NCI-H1105 treated with DMSO at 0.1 percent for 48 hours (cell line): Measurements from ENCODE around the gene LPA.

Source experiments
- DNase-seq: peaks from one replicate; lab custom pipeline; 2025; lab: John Stamatoyannopoulos, UW

The LPA gene

GRCh38 chr6:160520043-160520904 lies 143.8 kb downstream of the LPA start:
- DNase-seq: peak; percentile 79

GRCh38 chr6:160519603-160520042 lies 144.5 kb downstream of the LPA start:
- DNase-seq: no peak

GRCh38 chr6:160519133-160519532 lies 144.9 kb downstream of the LPA start:
- DNase-seq: no peak

- DNase-seq: no peak
Observed at GRCh38 chr6:160513836-160514235, 150.2 kb downstream of the LPA start.

GRCh38 chr6:160510976-160511617 lies 153.0 kb downstream of the LPA start:
- no peak for DNase-seq

- no peak for DNase-seq
Observed at GRCh38 chr6:160510199-160510598, 153.9 kb downstream of the LPA start.

GRCh38 chr6:160509610-160510009 lies 154.5 kb downstream of the LPA start:
- no peak for DNase-seq

- no peak for DNase-seq
Observed at GRCh38 chr6:160508599-160508998, 155.5 kb downstream of the LPA start.

- DNase-seq: no peak
Observed at GRCh38 chr6:160507420-160507819, 156.7 kb downstream of the LPA start.

- no peak for DNase-seq
Observed at GRCh38 chr6:160505970-160506369, 158.1 kb downstream of the LPA start.

GRCh38 chr6:160500639-160501038 lies 163.4 kb downstream of the LPA start:
- no peak for DNase-seq

- no peak for DNase-seq
Observed at GRCh38 chr6:160494576-160494975, 169.5 kb downstream of the LPA start.

- DNase-seq: no peak
Observed at GRCh38 chr6:160489091-160489490, 175.0 kb downstream of the LPA start.

- no peak for DNase-seq
Observed at GRCh38 chr6:160487116-160487515, 177.0 kb downstream of the LPA start.
